HG02938 (cell line): ENCODE results near the gene OSM.

ENCODE experiments used
- ATAC-seq: cut with Tn5 transposase; IDR thresholded peaks from one replicate; pipeline ENCODE4 v1.9.1; 2021; ENCODE audit warnings: mild to moderate bottlenecking, moderate library complexity; ENCODE audit not compliant: unreplicated experiment

The OSM gene

GRCh38 chr22:30265131-30265720 is 1.4 kb downstream of the OSM start:
- ATAC-seq: no peak

GRCh38 chr22:30263883-30264282 is 2.8 kb downstream of the OSM start:
- no peak for ATAC-seq

- ATAC-seq: no peak
Measured at GRCh38 chr22:30262917-30263741, 3.5 kb downstream of the OSM start.

- no peak for ATAC-seq
Measured at GRCh38 chr22:30262112-30262511, 4.5 kb downstream of the OSM start.

GRCh38 chr22:30261134-30261533 is 5.5 kb downstream of the OSM start:
- ATAC-seq: no peak

- no peak for ATAC-seq
Measured at GRCh38 chr22:30260682-30261081, 6.0 kb downstream of the OSM start.

GRCh38 chr22:30260276-30260675 is 6.4 kb downstream of the OSM start:
- ATAC-seq: no peak

GRCh38 chr22:30254314-30254713 is 12.3 kb downstream of the OSM start:
- no peak for ATAC-seq

GRCh38 chr22:30253205-30253852 is 13.3 kb downstream of the OSM start:
- no peak for ATAC-seq

- no peak for ATAC-seq
Measured at GRCh38 chr22:30252411-30253204, 14.0 kb downstream of the OSM start.

- no peak for ATAC-seq
Measured at GRCh38 chr22:30251711-30252110, 14.9 kb downstream of the OSM start.

- ATAC-seq: no peak
Measured at GRCh38 chr22:30250661-30251267, 15.9 kb downstream of the OSM start.

- no peak for ATAC-seq
Measured at GRCh38 chr22:30250039-30250565, 16.5 kb downstream of the OSM start.

GRCh38 chr22:30249049-30250038 is 17.3 kb downstream of the OSM start:
- no peak for ATAC-seq

- ATAC-seq: no peak
Measured at GRCh38 chr22:30248484-30248883, 18.2 kb downstream of the OSM start.

GRCh38 chr22:30247974-30248373 is 18.7 kb downstream of the OSM start:
- ATAC-seq: no peak

- ATAC-seq: no peak
Measured at GRCh38 chr22:30247561-30247960, 19.1 kb downstream of the OSM start.

- ATAC-seq: no peak
Measured at GRCh38 chr22:30246814-30247376, 19.8 kb downstream of the OSM start.
